Measurements from ENCODE around the gene ADCY3.

The ADCY3 gene

DNA sequence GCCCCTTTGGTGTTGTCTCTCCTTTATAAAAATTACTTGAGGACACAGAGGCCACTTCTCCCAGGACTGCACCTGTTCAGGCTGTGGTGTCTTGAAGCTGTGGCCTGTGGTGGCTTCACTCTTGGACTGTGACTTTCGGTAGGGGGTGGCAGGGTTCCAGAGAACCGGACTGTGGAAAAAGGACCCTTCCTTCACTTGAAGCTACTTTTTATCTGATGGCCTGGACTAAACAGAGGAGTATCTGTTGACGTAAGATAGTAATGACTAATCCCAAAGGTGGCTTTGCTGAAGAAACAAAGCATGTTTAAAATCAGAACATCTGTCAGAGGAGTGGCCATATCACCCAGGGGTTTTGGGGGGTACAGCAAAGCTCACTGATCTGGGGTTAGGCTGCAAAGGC is 66.0 kb downstream of the ADCY3 start:
- H3K27ac ChIP-seq: no peak overlapping the region
- no peak for TF ChIP-seq ZFX (IDR thresholded peaks at IDR 0.05; ENCODE audit: borderline replicate concordance)
- TF ChIP-seq, protein P1, sequence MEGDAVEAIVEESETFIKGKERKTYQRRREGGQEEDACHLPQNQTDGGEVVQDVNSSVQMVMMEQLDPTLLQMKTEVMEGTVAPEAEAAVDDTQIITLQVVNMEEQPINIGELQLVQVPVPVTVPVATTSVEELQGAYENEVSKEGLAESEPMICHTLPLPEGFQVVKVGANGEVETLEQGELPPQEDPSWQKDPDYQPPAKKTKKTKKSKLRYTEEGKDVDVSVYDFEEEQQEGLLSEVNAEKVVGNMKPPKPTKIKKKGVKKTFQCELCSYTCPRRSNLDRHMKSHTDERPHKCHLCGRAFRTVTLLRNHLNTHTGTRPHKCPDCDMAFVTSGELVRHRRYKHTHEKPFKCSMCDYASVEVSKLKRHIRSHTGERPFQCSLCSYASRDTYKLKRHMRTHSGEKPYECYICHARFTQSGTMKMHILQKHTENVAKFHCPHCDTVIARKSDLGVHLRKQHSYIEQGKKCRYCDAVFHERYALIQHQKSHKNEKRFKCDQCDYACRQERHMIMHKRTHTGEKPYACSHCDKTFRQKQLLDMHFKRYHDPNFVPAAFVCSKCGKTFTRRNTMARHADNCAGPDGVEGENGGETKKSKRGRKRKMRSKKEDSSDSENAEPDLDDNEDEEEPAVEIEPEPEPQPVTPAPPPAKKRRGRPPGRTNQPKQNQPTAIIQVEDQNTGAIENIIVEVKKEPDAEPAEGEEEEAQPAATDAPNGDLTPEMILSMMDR (IDR thresholded peaks at IDR 0.05): no peak

DNA sequence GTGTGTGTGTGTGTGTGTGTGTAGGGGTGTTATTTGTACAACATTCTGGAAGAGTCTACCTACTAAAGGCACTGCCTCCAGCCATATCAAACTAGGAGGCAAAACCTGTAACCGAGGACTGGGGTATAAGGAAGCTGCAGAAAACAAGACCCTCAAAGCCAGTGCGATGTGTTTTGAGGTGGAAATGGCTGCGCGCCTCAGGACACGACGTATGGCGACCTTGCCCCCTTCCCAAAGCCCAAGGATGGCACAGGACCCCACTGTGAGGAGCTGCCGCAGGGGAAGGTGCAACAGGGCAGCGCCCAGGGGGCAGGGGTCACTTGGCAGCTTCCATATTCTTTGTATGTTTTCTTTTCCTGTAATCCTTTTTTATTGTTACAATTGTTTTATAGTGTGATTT is 67.0 kb downstream of the ADCY3 start:
- TF ChIP-seq ZFX (IDR thresholded peaks at IDR 0.05; ENCODE audit: borderline replicate concordance): no peak
- TF ChIP-seq, protein P1 (IDR thresholded peaks at IDR 0.05): no peak

DNA sequence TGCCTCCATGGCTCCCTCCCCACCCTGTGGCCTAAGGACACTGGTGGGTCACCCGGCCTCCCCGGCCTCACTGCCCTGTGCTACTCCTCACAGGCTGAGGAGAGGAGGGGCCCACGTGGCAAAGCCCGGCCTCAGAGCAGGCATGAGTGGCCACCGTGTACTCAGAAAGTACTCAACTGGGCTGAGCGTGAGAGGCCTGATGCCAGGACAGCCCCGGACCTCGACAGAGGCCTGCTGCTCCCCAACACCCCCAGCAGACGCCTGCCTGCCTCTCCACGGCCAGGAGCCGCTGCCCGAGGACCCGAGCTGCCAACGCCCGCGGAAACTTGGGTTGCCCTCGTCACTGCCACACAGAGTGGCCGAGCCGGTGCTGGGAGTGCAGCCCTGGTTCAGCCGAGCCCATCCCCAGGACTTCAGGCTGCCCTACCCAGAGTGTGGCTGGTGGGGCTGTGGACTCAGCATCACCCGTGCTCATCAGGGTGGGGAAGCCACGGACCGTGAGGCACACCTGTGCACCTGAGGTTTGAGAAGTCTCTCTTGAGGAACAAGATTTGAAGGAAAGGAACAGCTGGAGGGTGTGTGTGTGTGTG is 67.5 kb downstream of the ADCY3 start:
- no peak overlapping the region for H3K27ac ChIP-seq
- no peak for TF ChIP-seq ZFX (IDR thresholded peaks at IDR 0.05; ENCODE audit: borderline replicate concordance)
- TF ChIP-seq, protein P1 (IDR thresholded peaks at IDR 0.05): no peak

More for the DNA sequence above, 67.0 kb downstream of the ADCY3 start:
- no peak overlapping the region for H3K27ac ChIP-seq

DNA sequence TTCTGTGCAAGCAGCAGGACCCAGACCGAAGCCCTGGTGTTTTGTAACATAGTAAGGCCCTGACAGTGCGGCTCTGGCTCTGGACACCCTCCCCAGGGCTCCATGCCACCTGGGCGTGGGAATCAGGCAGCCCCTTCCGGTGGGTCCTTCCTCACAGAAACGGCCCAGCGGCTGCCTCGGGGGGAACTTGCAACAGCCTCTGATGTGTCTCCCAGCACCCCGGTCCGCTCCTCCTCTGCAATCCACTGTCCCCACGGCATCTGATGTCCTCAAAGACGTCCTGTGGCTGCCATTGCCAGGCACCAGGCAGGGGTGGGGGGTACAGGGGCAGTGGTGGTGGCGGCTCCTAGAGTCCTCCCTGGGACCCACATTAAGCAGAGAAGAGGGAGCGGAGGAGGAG is 68.0 kb downstream of the ADCY3 start:
- TF ChIP-seq ZFX (IDR thresholded peaks at IDR 0.05; ENCODE audit: borderline replicate concordance): no peak
- TF ChIP-seq, protein P1 (IDR thresholded peaks at IDR 0.05): no peak

DNA sequence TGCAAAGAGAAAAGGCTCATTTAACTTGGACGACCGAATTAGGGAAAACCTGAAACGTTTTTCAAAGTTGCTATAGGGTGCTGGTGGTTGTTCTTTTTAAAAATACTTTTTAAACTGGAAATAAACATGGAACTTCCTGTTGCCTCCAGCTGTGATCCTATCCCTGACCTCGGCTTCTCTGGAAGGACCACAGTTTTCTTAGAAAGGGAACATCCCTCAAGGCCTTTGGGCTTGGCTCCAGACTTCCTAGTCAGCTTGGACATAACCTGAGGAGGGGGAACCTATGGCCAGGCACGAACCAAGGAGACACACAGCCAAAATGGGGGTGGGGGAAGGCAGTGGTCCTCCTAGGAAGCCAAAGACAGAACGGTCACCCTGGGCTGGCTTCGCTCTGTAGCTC is 69.1 kb downstream of the ADCY3 start:
- no peak overlapping the region for H3K27ac ChIP-seq
- TF ChIP-seq, protein P1 (IDR thresholded peaks at IDR 0.05): no peak
- TF ChIP-seq ZFX (IDR thresholded peaks at IDR 0.05; ENCODE audit: borderline replicate concordance): no peak

More for the DNA sequence above, 68.0 kb downstream of the ADCY3 start:
- H3K27ac ChIP-seq: no peak overlapping the region

DNA sequence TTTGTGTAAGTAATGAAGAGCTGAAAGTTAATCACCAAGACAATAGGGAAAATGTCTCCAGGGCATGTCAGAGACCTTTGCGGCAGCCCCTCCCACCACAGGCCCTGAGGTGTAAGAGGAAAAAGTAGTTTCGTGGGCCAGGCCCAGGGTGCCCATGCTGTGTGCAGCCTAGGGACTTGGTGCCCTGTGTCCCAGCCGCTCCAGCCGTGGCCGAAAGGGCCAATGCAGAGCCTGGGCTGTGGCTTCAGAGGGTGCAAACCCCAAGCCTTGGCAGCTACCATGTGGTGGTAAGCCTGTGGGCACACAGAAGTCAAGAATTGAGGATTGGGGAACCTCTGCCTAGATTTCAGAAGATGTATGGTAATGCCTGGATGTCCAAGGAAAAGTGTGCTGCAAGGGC is 74.3 kb downstream of the ADCY3 start:
- no peak for TF ChIP-seq ZFX (IDR thresholded peaks at IDR 0.05; ENCODE audit: borderline replicate concordance)
- TF ChIP-seq, protein P1 (IDR thresholded peaks at IDR 0.05): no peak
- no peak overlapping the region for H3K27ac ChIP-seq

DNA sequence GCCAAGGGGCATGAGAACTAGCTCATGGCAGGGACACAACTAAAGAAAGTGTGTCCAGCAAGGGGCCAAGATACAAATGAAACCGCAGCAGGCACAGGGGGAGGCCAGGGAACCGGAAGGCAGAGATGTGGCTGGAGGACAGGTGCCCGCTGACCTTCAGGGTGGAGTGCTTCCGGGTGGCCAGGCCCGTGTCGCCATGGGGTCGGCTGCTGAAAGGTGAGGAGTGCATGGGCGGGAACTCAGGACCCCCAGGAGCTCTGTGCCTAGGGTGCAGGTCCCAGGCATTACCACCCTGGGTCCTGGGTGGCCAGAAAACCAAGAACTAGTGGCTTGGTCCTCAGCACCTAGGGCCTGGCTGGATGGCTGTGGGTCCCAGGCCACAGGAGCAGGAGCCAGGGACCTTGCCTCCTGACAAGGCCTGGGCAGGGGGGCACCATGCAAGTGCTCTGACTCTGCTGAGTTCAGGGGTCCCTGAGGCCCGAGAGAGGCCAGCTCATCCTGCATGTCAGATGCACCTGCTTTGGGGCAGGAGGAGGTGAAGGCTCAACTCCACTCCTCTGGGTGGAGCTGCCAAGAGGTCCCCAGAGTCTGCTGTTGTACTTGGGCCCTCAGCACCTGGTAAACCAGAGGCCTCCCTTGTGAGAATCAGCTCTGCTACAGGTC is 75.9 kb downstream of the ADCY3 start:
- TF ChIP-seq ZFX (IDR thresholded peaks at IDR 0.05; ENCODE audit: borderline replicate concordance): no peak
- TF ChIP-seq, protein P1 (IDR thresholded peaks at IDR 0.05): no peak
- H3K27ac ChIP-seq: no peak overlapping the region
